Mammary epithelial cell (primary cell): Measurements from ENCODE around the gene ARFGEF2.

ENCODE experiments used
- EZH2 ChIP-seq: IDR thresholded peaks from 2 replicates; pipeline ENCODE4 v1.6.1; 2012; ENCODE audit warnings: low read length, inconsistent platforms, borderline replicate concordance
- TF ChIP-seq, protein P1 (sequence below), 2 donors: IDR thresholded peaks in 1 of 2; conservative IDR thresholded peaks in 1 of 2; 2 replicates each; pipeline ENCODE4 v1.5.1; 2011 to 2012; ENCODE audit warnings: inconsistent platforms in 2 of 2, low read length in 2 of 2, mild to moderate bottlenecking in 2 of 2, control low read depth in 1 of 2, low read depth in 1 of 2; ENCODE audit not compliant: insufficient read depth in 1 of 2; ENCODE audit errors: extremely low read depth in 1 of 2

DNA sequence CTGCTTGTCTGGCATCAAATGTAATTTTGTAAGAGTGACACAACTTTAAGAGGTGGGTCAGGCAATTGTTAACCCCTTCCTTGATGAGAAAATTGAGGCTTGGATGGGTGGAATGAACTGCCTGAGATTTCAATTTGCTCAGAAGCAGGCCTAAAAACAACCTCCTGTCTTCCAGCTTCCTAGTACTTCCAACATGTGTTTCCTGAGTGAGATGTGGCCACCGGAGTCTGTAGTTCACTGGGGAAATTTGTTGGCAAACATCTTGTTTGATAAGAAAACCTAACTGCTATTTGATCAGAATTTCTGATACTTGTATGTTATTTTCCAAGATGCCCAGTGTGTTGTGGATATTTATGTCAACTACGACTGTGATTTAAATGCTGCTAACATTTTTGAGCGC, 51.3 kb downstream of the ARFGEF2 start:
- TF ChIP-seq, protein P1, sequence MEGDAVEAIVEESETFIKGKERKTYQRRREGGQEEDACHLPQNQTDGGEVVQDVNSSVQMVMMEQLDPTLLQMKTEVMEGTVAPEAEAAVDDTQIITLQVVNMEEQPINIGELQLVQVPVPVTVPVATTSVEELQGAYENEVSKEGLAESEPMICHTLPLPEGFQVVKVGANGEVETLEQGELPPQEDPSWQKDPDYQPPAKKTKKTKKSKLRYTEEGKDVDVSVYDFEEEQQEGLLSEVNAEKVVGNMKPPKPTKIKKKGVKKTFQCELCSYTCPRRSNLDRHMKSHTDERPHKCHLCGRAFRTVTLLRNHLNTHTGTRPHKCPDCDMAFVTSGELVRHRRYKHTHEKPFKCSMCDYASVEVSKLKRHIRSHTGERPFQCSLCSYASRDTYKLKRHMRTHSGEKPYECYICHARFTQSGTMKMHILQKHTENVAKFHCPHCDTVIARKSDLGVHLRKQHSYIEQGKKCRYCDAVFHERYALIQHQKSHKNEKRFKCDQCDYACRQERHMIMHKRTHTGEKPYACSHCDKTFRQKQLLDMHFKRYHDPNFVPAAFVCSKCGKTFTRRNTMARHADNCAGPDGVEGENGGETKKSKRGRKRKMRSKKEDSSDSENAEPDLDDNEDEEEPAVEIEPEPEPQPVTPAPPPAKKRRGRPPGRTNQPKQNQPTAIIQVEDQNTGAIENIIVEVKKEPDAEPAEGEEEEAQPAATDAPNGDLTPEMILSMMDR (conservative IDR thresholded peaks at IDR 0.05 in 1 of 2, IDR thresholded peaks at IDR 0.05 in 1 of 2; ENCODE audit: extremely low read depth in 1 of 2, insufficient read depth in 1 of 2, low read depth in 1 of 2, low read length in 2 of 2): no peak
- no peak for TF ChIP-seq EZH2
